Spinal cord (tissue), 10 donors: ENCODE measurements around the gene RHOT2. TPM values are rescaled to one million over a fixed set of nuclear protein-coding genes. Genes with fewer than 3 reads are reported as not detected.

Experiments
- DNase-seq, 6 donors: peaks; one replicate each; pipeline versions ENCODE4 v3.0.0 to v3.0.0-alpha.2; 2013 to 2015; ENCODE audit warnings: low spot score in 6 of 6, low read depth in 4 of 6
- H3K27ac ChIP-seq: one replicate; pipeline ENCODE4 v1.5.1; 2013; ENCODE audit warnings: low read depth, low read length, control low read depth
- H3K27me3 ChIP-seq: one replicate; pipeline ENCODE4 v1.6.1; 2013; ENCODE audit warnings: low read length; ENCODE audit not compliant: control insufficient read depth, insufficient read depth
- H3K36me3 ChIP-seq: one replicate; pipeline ENCODE4 v1.6.1; 2013; ENCODE audit warnings: low read length; ENCODE audit not compliant: control insufficient read depth, insufficient read depth
- H3K4me1 ChIP-seq: one replicate; pipeline ENCODE4 v1.6.1; 2013; ENCODE audit warnings: low read length; ENCODE audit not compliant: control insufficient read depth, insufficient read depth
- H3K4me3 ChIP-seq: one replicate; pipeline ENCODE4 v1.5.1; 2013; ENCODE audit warnings: low read depth, low read length, control low read depth
- H3K9me3 ChIP-seq: one replicate; pipeline ENCODE4 v1.6.1; 2013; ENCODE audit warnings: low read length; ENCODE audit not compliant: control insufficient read depth, insufficient read depth
- WGBS: methylation state at CpG from one replicate; pipeline ENCODE4 v1.1.5; 2013; ENCODE audit warnings: missing lambda C conversion rate; ENCODE audit not compliant: insufficient coverage; 5-methylcytosine and 5-hydroxymethylcytosine counted together
- polyA plus RNA-seq, 2 donors: library from polyadenylated mRNA; unstranded; fragments of 120-200 nt; gene quantifications; one replicate each; pipeline ENCODE4 v1.2.1, GENCODE V29; 2013; ENCODE audit not compliant: insufficient read length in 2 of 2
- total RNA-seq, 2 donors: library from RNA; depleted of rRNA in 1 of 2; stranded (reverse); fragments of 120-200 nt in 1 of 2; fragments of >200 nt in 1 of 2; gene quantifications; one replicate each; pipeline versions ENCODE4 v1.2.3 to v1.2.4, GENCODE V29; 2013 to 2014
- donor health status: healthy.

Gene RHOT2
- total and polyA plus RNA-seq, 4 donors = 20.7 to 115 (median 71.3) TPM

GRCh38 chr16:668519-669171 lies 713 bp downstream of the RHOT2 start:
- peaks cover 89% of the 10 kb centered on the region for H3K36me3 ChIP-seq
- H3K4me1 ChIP-seq = peaks cover 21% of the 10 kb centered on the region
- peak overlapping the region; percentile 66 for H3K4me3 ChIP-seq
- no peaks in the 10 kb centered on the region for H3K27me3 ChIP-seq
- WGBS = 15% methylated on average over 50 of the region's 50 CpGs
- DNase-seq = no peak
- no peaks in the 10 kb centered on the region for H3K9me3 ChIP-seq
- H3K27ac ChIP-seq = no peak overlapping the region

GRCh38 chr16:669666-670065 lies 1.7 kb downstream of the RHOT2 start:
- H3K4me3 ChIP-seq = no peak overlapping the region
- H3K4me1 ChIP-seq = peaks cover 22% of the 10 kb centered on the region
- H3K27ac ChIP-seq = no peak overlapping the region
- no peaks in the 10 kb centered on the region for H3K27me3 ChIP-seq
- peaks cover 91% of the 10 kb centered on the region for H3K36me3 ChIP-seq
- DNase-seq = no peak
- H3K9me3 ChIP-seq = no peaks in the 10 kb centered on the region
- 94% methylated on average over 13 of the region's 13 CpGs for WGBS

- H3K36me3 ChIP-seq = peaks cover 88% of the 10 kb centered on the region
- no peaks in the 10 kb centered on the region for H3K9me3 ChIP-seq
- H3K4me1 ChIP-seq = peaks cover 29% of the 10 kb centered on the region
- H3K27ac ChIP-seq = no peak overlapping the region
- no peak overlapping the region for H3K4me3 ChIP-seq
- DNase-seq = no peak
- 94% methylated on average over 51 of the region's 52 CpGs for WGBS
- peaks cover 5% of the 10 kb centered on the region for H3K27me3 ChIP-seq
These were observed 2.8 kb downstream of the RHOT2 start for GRCh38 chr16:670485-671352.

- no peak overlapping the region for H3K4me3 ChIP-seq
- no peaks in the 10 kb centered on the region for H3K9me3 ChIP-seq
- peaks cover 34% of the 10 kb centered on the region for H3K4me1 ChIP-seq
- peaks cover 84% of the 10 kb centered on the region for H3K36me3 ChIP-seq
- H3K27me3 ChIP-seq = peaks cover 5% of the 10 kb centered on the region
- no peak overlapping the region for H3K27ac ChIP-seq
- no peak for DNase-seq
- 87% methylated on average over 32 of the region's 40 CpGs for WGBS
These were observed 3.6 kb downstream of the RHOT2 start for GRCh38 chr16:671353-672131.

GRCh38 chr16:672371-672770 lies 4.4 kb downstream of the RHOT2 start:
- Histone ChIP-seq H3K9me3 (no peaks in the 10 kb centered on the region), H3K4me1 (peaks cover 38% of the 10 kb centered on the region), H3K27ac (no peak overlapping the region), H3K4me3 (no peak overlapping the region), H3K27me3 (peaks cover 9% of the 10 kb centered on the region), H3K36me3 (peaks cover 84% of the 10 kb centered on the region)
- WGBS = 94% methylated on average over 16 of the region's 19 CpGs
- DNase-seq = no peak

- Histone ChIP-seq H3K27me3 (peaks cover 9% of the 10 kb centered on the region), H3K4me3 (no peak overlapping the region), H3K4me1 (peaks cover 34% of the 10 kb centered on the region), H3K9me3 (no peaks in the 10 kb centered on the region), H3K27ac (no peak overlapping the region), H3K36me3 (peaks cover 85% of the 10 kb centered on the region)
- DNase-seq = no peak
- WGBS = 93% methylated on average over 21 of the region's 21 CpGs
These were observed 4.9 kb downstream of the RHOT2 start for GRCh38 chr16:672851-673250.

- WGBS = 92% methylated on average over 17 of the region's 18 CpGs
- H3K27ac ChIP-seq = no peak overlapping the region
These were observed 5.6 kb downstream of the RHOT2 start for GRCh38 chr16:673399-673991.

GRCh38 chr16:674214-674881 lies 6.4 kb downstream of the RHOT2 start:
- 80% methylated on average over 22 of the region's 22 CpGs for WGBS
- peaks cover 35% of the 10 kb centered on the region for H3K4me1 ChIP-seq
- peaks cover 88% of the 10 kb centered on the region for H3K36me3 ChIP-seq
- peaks cover 9% of the 10 kb centered on the region for H3K27me3 ChIP-seq
- no peak overlapping the region for H3K4me3 ChIP-seq
- no peaks in the 10 kb centered on the region for H3K9me3 ChIP-seq
- H3K27ac ChIP-seq = no peak overlapping the region
- DNase-seq = no peak

More at GRCh38 chr16:673399-673991, 5.6 kb downstream of the RHOT2 start:
- no peak for DNase-seq
- H3K36me3 ChIP-seq = peaks cover 90% of the 10 kb centered on the region
- H3K9me3 ChIP-seq = no peaks in the 10 kb centered on the region
- peaks cover 9% of the 10 kb centered on the region for H3K27me3 ChIP-seq
- no peak overlapping the region for H3K4me3 ChIP-seq
- peaks cover 35% of the 10 kb centered on the region for H3K4me1 ChIP-seq
